PC-9 (cell line): Measurements from ENCODE around the gene CKAP5. TPM values are rescaled to one million over a fixed set of nuclear protein-coding genes. Genes with fewer than 3 reads are reported as not detected.
"Not testable (repeated sequence)": the region's sequence is repeated elsewhere in the genome, so short reads cannot be mapped to it uniquely, and the experiment has no call there.

Experiments used
- BruUV-seq: library from RNA; stranded (reverse); fragments of 400-500 nt; replicated peaks from 2 replicates; lab custom pipeline; 2021; lab: Mats Ljungman, UMichigan
- CTCF ChIA-PET: fragments of 300-600 bp; sonication (Branson Sonifier 250); formaldehyde crosslinking; loops from one replicate; lab custom pipeline; 2022; ENCODE audit warnings: antibody characterized with exemption; lab: Charles Lee
- POLR2A ChIA-PET: fragments of 300-600 bp; sonication (Branson Sonifier 250); formaldehyde crosslinking; loops from one replicate; lab custom pipeline; 2022; ENCODE audit warnings: antibody characterized with exemption; ENCODE audit not compliant: unreplicated experiment; lab: Charles Lee
- DNase-seq, 2 experiments: peaks; one replicate each; pipeline versions ENCODE4 v3.0.0 to v3.0.0-alpha.2; 2015 to 2022; ENCODE audit warnings: mixed read lengths in 1 of 2
- H2AFZ ChIP-seq: fragments of 200-600 bp; sonication (generic); 2 replicates; pipeline ENCODE4 v1.8.1; 2017; ENCODE audit warnings: antibody characterized with exemption
- H3F3A ChIP-seq: fragments of 200-600 bp; sonication (generic); 2 replicates; pipeline ENCODE4 v1.8.1; 2017; ENCODE audit warnings: antibody characterized with exemption, mild to moderate bottlenecking, low read depth; ENCODE audit not compliant: insufficient read depth
- H3K27ac ChIP-seq: fragments of 200-600 bp; sonication (generic); 2 replicates; pipeline ENCODE4 v1.6.1; 2016; ENCODE audit warnings: mixed run types
- H3K27me3 ChIP-seq: fragments of 200-600 bp; sonication (generic); 2 replicates; pipeline ENCODE4 v1.6.1; 2016; ENCODE audit warnings: low read depth, mixed run types; ENCODE audit not compliant: insufficient read depth
- H3K36me3 ChIP-seq: fragments of 200-600 bp; sonication (generic); 2 replicates; pipeline ENCODE4 v1.6.1; 2016; ENCODE audit warnings: low read depth, mixed run types
- H3K4me1 ChIP-seq: fragments of 200-600 bp; sonication (generic); replicated peaks from 2 replicates; pipeline ENCODE4 v1.6.1; 2016; ENCODE audit warnings: mixed run types; ENCODE audit not compliant: insufficient read depth
- H3K4me2 ChIP-seq: fragments of 200-600 bp; sonication (generic); 2 replicates; pipeline ENCODE4 v1.6.1; 2017; ENCODE audit warnings: mixed run types
- H3K4me3 ChIP-seq: fragments of 200-600 bp; sonication (generic); 2 replicates; pipeline ENCODE4 v1.6.1; 2016; ENCODE audit warnings: mixed run types
- H3K79me2 ChIP-seq: fragments of 200-600 bp; sonication (generic); 2 replicates; pipeline ENCODE4 v1.6.1; 2017; ENCODE audit warnings: low read depth, mixed run types
- H3K9me2 ChIP-seq: fragments of 200-600 bp; sonication (generic); 2 replicates; pipeline ENCODE4 v1.8.1; 2017; ENCODE audit warnings: mild to moderate bottlenecking; ENCODE audit not compliant: insufficient read depth
- H3K9me3 ChIP-seq: fragments of 200-600 bp; sonication (generic); 2 replicates; pipeline ENCODE4 v1.8.1; 2016; ENCODE audit warnings: low read depth; ENCODE audit not compliant: insufficient read depth
- H4K20me1 ChIP-seq: fragments of 200-600 bp; sonication (generic); 2 replicates; pipeline ENCODE4 v1.8.1; 2017; ENCODE audit not compliant: insufficient read depth
- EZH2 ChIP-seq: fragments of 200-600 bp; sonication (generic); IDR thresholded peaks from 2 replicates; pipeline ENCODE4 v1.8.0; 2017; ENCODE audit warnings: antibody characterized with exemption, low read depth
- intact Hi-C: fragments of 100-400 bp; cut with micrococcal nuclease; formaldehyde crosslinking; loops from one replicate; pipeline ENCODE4 v1.10.0; 2022; ENCODE audit not compliant: unreplicated experiment
- total RNA-seq: library from RNA; stranded (reverse); gene quantifications from 2 replicates; pipeline ENCODE4 v1.2.3, GENCODE V29; 2021
- TF ChIP-seq, protein P1 (sequence below): fragments of 200-600 bp; sonication (generic); conservative IDR thresholded peaks from 2 replicates; pipeline ENCODE4 v1.6.1; 2017; ENCODE audit warnings: mixed run types, antibody characterized with exemption, mild to moderate bottlenecking, moderate library complexity

Gene CKAP5
- total RNA-seq, 1 experiment from 2014 or later: 195 TPM

GRCh38 chr11:46712874-46713576, 133.1 kb downstream of the CKAP5 start:
- H4K20me1 ChIP-seq: no peaks in the 10 kb centered on the region
- intact Hi-C loops: no loop called here
- no peaks in the 10 kb centered on the region for H3K27me3 ChIP-seq
- H3K9me2 ChIP-seq: no peaks in the 10 kb centered on the region
- H3K79me2 ChIP-seq: no peaks in the 10 kb centered on the region
- CTCF ChIA-PET: no interaction called here
- no peaks in the 10 kb centered on the region for H3K9me3 ChIP-seq
- no peak overlapping the region for H3K4me2 ChIP-seq
- DNase-seq: no peak
- H3K4me3 ChIP-seq: no peak overlapping the region
- no peaks in the 10 kb centered on the region for H3K36me3 ChIP-seq
- no peak for TF ChIP-seq EZH2
- TF ChIP-seq, protein P1, sequence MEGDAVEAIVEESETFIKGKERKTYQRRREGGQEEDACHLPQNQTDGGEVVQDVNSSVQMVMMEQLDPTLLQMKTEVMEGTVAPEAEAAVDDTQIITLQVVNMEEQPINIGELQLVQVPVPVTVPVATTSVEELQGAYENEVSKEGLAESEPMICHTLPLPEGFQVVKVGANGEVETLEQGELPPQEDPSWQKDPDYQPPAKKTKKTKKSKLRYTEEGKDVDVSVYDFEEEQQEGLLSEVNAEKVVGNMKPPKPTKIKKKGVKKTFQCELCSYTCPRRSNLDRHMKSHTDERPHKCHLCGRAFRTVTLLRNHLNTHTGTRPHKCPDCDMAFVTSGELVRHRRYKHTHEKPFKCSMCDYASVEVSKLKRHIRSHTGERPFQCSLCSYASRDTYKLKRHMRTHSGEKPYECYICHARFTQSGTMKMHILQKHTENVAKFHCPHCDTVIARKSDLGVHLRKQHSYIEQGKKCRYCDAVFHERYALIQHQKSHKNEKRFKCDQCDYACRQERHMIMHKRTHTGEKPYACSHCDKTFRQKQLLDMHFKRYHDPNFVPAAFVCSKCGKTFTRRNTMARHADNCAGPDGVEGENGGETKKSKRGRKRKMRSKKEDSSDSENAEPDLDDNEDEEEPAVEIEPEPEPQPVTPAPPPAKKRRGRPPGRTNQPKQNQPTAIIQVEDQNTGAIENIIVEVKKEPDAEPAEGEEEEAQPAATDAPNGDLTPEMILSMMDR: no peak
- H3K4me1 ChIP-seq: peaks cover 21% of the 10 kb centered on the region
- POLR2A ChIA-PET: interaction anchor here (0.7 kb wide), 1 partner anchor 157 kb away, joined by 6 read pairs; no protein-coding TSS in a partner anchor
- no peak overlapping the region for H2AFZ ChIP-seq
- H3F3A ChIP-seq: peaks cover 8% of the 10 kb centered on the region; the same call in 1 of the 2 replicates
- H3K27ac ChIP-seq: no peak overlapping the region
- no TSS peak for BruUV-seq

DNA sequence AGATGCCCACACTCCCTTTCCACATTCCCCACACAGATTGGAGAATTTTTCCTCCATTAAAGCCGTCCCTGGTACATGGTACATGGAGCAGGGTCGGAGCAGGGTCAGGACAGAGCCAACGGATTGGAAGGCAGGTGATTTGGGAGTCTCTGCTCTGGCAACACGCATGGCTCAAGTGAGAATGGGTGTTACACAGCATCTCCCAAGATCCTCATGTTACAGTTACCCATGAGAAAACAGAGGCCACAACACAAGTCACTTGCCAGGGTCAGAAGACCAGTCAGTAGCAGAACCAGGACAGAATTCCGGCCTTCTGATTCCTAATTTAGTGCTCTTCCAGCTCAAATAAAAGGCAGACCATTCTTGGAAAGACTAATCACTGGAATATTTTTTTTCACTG, 134.8 kb downstream of the CKAP5 start:
- CTCF ChIA-PET: no interaction called here
- no peaks in the 10 kb centered on the region for H3K9me3 ChIP-seq
- TF ChIP-seq EZH2: no peak
- TF ChIP-seq, protein P1: no peak
- no peak overlapping the region for H3K4me3 ChIP-seq
- POLR2A ChIA-PET: no interaction called here
- H3K36me3 ChIP-seq: no peaks in the 10 kb centered on the region; the same call in 1 of the 2 replicates
- H3K27ac ChIP-seq: no peak overlapping the region
- no peaks in the 10 kb centered on the region for H3K27me3 ChIP-seq
- DNase-seq: no peak
- H3K4me1 ChIP-seq: peaks cover 14% of the 10 kb centered on the region
- H3K79me2 ChIP-seq: no peaks in the 10 kb centered on the region
- no TSS peak for BruUV-seq
- intact Hi-C loops: no loop called here
- H2AFZ ChIP-seq: no peak overlapping the region
- H4K20me1 ChIP-seq: peaks cover 7% of the 10 kb centered on the region
- H3K4me2 ChIP-seq: no peak overlapping the region
- no peaks in the 10 kb centered on the region for H3K9me2 ChIP-seq
- H3F3A ChIP-seq: peaks cover 21% of the 10 kb centered on the region; the same call in 1 of the 2 replicates

GRCh38 chr11:46710821-46711269, 135.2 kb downstream of the CKAP5 start:
- H3K4me2 ChIP-seq: no peak overlapping the region
- peaks cover 2% of the 10 kb centered on the region; the same call in 1 of the 2 replicates for H3K36me3 ChIP-seq
- ChIA-PET POLR2A (no interaction called here), CTCF (no interaction called here)
- no peaks in the 10 kb centered on the region for H3K79me2 ChIP-seq
- H3K9me2 ChIP-seq: no peaks in the 10 kb centered on the region
- no peak overlapping the region for H2AFZ ChIP-seq
- BruUV-seq: no TSS peak
- H3K4me1 ChIP-seq: peaks cover 14% of the 10 kb centered on the region
- no peak for DNase-seq
- H4K20me1 ChIP-seq: peaks cover 10% of the 10 kb centered on the region
- no peaks in the 10 kb centered on the region for H3K27me3 ChIP-seq
- no peak overlapping the region for H3K4me3 ChIP-seq
- H3K27ac ChIP-seq: no peak overlapping the region
- no peak for TF ChIP-seq EZH2
- TF ChIP-seq, protein P1: no peak
- intact Hi-C loops: no loop called here
- no peaks in the 10 kb centered on the region for H3K9me3 ChIP-seq
- peaks cover 21% of the 10 kb centered on the region; the same call in 1 of the 2 replicates for H3F3A ChIP-seq

GRCh38 chr11:46709351-46709750, 136.7 kb downstream of the CKAP5 start:
- Histone ChIP-seq H3K36me3 (peaks cover 10% of the 10 kb centered on the region; the same call in 1 of the 2 replicates), H4K20me1 (peaks cover 10% of the 10 kb centered on the region), H3F3A (peaks cover 21% of the 10 kb centered on the region; the same call in 1 of the 2 replicates)
- intact Hi-C loops, H3K79me2 ChIP-seq, H3K27me3 ChIP-seq, H3K9me2 ChIP-seq, H3K4me3 ChIP-seq, H3K4me1 ChIP-seq, H2AFZ ChIP-seq, H3K4me2 ChIP-seq, H3K27ac ChIP-seq, POLR2A ChIA-PET, BruUV-seq, DNase-seq, H3K9me3 ChIP-seq: not testable (repeated sequence)
- CTCF ChIA-PET: interaction anchor here (0.6 kb wide), 1 partner anchor 326 kb away, joined by 3 read pairs; no protein-coding TSS in a partner anchor
